NCI-H526 treated with DMSO at 0.1 percent for 48 hours (cell line): ENCODE measurements around the gene RNF212.

ENCODE experiments used
- DNase-seq: peaks from one replicate; lab custom pipeline; 2025; lab: John Stamatoyannopoulos, UW

The RNF212 gene

GRCh38 chr4:1090465-1091440 is 22.6 kb downstream of the RNF212 start:
- DNase-seq = no peak

GRCh38 chr4:1090036-1090435 is 23.3 kb downstream of the RNF212 start:
- no peak for DNase-seq

DNA sequence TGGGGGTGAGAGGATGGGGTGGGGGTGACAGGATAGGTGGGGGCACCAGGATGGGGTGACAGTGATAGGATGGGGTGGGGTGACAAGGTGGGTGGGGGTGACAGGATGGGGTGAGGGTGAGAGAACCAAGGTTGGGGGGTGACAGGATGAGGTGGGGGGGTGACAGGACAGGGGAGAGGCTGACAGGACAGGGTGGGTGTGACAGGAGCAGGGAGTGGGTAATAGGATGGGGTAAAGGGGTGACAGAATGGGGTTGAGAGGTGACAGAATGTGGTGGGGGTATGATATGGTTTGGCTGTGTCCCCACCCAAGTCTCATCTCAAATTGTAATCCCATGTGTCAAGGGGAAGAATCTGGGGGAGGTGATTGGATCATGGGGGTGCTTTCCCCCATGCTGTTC is 26.0 kb downstream of the RNF212 start:
- no peak for DNase-seq

GRCh38 chr4:1086011-1086410 is 27.4 kb downstream of the RNF212 start:
- no peak for DNase-seq

GRCh38 chr4:1085404-1085799 is 28.0 kb downstream of the RNF212 start:
- no peak for DNase-seq

DNA sequence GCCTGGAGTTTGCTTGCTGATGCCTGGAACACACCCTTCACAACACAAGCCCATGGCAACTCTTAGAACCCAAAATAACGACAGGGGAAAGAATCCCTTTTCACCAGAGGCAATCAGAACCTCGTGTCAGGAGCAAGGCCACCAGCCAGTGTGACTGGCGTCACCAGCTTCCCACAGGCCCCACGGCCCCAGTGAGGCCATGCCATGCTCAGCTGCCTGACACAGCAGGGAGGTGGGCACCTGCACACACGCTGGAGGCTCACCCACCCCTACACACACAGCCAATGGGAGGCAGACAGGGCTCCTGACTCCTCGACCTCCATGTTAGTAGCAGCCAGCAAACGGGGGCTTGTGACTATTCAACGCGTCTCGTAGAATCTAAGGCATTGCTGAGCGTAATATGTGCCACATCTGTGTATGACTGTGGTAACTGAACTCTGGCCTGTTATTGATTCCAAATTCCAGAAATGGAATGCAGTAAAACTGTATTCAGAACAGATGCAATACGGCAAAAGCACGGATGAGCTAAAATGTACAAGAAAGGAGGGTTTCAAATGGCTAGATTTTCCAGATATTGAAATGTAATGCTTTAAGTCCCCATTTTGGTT is 28.5 kb downstream of the RNF212 start:
- no peak for DNase-seq

GRCh38 chr4:1084394-1084793 is 29.0 kb downstream of the RNF212 start:
- DNase-seq = no peak

DNA sequence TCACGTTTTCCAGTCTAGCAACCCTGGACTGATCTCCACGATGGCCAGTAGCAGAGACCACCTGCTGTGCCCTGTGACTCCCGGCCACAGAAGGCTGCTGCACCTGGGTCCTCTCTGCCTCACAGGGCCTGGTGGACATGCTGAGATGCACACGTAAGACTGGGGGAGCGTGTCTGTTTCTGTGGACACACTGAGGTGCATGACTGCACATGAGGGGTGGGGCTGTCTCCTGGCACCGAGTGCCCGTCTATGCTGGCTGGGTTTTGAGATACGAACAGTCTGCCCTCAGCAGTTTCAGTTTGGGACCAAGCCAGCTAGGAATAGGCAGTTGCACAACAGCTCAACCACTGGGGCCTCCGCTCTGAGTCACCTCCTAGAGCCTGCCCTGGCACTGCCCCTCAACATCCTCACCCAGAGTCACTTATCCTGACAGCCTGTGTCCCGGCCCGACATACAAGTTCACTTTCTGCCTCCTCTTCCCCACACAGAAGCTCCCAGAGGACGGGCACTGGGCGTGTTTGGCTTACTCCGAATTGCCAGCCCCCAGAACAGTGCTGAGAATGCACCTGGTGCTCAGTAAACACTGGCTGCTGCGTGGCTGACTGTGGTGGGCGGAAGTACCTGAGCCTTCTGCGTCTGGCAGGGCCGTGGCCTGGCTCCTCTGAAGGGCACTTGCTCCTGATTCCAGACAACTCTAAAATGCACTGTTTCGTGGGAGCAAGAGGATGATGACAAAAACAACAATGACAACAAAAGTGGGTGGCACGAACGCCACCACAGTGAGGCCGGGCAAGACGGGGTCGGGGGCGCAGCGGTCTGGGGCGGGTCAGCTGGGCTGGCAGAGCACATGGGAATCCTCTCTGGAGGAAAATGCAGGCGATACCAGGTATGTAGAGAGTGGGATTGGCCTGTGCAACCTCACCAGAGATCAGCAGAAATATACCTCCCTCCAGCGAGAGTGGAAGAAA is 30.9 kb downstream of the RNF212 start:
- no peak for DNase-seq

DNA sequence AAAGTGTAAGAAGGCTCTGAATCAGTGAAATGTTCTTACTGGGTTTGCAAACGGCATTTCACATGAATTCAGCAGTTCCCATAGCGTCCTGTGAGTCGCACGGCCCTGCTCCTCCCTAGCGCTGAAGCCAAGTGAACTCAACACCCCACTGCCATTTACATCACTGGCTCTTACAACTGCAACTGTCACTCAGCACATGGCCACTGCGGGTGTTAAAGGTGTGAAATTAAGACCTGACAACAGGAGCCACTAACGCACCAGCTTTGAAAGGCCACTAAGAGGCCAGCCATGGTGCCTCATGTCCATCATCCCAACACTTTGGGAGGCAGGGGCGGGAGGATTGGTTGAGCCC is 31.7 kb downstream of the RNF212 start:
- no peak for DNase-seq

GRCh38 chr4:1080961-1081688 is 32.2 kb downstream of the RNF212 start:
- no peak for DNase-seq

- DNase-seq = no peak
Observed at GRCh38 chr4:1080432-1080831, 32.9 kb downstream of the RNF212 start.

- DNase-seq = no peak
Observed at GRCh38 chr4:1079711-1080265, 33.6 kb downstream of the RNF212 start.

- DNase-seq = no peak
Observed at GRCh38 chr4:1078490-1078889, 34.9 kb downstream of the RNF212 start.

- no peak for DNase-seq
Observed at GRCh38 chr4:1077711-1078477, 35.5 kb downstream of the RNF212 start.

DNA sequence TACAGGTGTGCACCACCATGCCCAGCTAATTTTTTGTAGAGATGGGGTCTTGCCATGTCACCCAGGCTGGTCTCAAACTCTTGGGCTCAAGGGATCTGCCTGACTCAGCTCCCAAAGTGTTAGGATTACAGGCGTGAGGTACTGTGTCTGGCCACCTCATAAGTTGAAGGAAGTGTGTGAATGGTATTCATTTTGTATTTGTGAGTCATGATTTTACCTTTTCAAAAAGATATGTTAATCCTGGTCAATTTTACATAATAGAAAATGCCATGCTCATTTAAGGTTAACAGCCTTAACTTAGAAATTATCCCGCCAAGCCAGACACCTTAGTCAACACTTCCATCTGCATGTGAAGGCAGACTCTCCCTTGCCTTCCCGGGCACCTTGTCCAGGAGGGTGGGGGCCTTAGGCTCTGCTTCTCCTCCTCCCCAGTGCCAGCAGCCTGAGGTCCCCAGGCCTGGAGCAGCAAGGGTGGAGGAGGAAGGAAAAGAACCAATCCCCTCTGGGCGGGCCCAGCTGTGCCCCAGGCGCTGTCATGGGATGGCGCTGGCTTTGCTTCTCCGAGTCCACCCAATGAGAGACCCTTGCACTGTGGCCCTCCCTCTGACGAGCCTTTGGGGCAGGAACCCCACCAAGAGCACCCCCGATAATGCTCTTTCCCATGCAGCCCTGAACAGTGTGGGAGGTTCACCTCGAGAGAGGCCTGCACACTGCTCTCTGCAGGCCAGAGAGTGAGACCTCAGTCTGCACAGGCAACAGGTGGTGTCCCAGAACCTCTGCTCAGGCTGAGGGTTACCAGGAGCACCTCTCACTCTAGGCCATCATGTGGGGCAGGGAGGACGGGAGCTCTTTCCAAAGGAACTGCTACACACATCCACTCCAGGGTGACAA is 37.3 kb downstream of the RNF212 start:
- DNase-seq = no peak

DNA sequence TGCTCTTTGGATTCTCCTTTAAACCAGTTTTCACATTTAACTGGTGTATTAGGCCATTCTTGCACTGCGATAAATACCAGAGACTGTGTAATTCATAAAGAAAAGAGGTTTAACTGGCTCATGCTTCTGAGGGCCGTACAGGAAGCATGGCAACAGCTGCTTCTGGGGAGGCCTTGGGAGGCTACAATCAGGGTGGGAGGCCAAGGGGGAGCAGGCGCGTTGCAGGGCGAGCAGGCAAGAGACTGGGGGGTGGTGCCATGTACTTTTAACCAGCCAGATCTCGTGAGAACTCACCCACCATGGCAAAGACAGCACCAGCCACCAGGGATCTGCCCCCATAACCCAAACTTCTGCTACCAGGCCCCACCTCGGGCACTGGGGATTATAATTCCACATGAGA is 38.1 kb downstream of the RNF212 start:
- DNase-seq = no peak

DNA sequence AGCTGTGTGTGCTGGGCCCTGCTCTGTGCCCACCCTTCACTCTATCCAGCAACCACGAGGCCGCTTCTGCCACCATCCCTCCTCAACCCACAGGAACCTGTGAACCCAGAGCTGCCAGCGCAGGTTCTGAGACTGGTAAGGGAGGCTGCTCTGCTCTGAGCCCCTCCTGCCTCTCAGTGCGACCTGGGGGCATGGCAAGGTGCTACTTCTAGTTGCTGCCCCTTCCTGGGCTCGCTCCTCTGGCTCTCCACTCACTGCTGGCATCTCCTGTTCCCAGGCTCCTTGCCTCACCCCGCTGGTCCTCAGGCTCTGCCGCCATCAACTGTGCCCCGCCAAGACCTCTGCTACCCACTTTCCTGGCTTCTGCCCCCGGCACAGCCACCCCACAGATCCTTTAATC is 39.3 kb downstream of the RNF212 start:
- DNase-seq = no peak

DNA sequence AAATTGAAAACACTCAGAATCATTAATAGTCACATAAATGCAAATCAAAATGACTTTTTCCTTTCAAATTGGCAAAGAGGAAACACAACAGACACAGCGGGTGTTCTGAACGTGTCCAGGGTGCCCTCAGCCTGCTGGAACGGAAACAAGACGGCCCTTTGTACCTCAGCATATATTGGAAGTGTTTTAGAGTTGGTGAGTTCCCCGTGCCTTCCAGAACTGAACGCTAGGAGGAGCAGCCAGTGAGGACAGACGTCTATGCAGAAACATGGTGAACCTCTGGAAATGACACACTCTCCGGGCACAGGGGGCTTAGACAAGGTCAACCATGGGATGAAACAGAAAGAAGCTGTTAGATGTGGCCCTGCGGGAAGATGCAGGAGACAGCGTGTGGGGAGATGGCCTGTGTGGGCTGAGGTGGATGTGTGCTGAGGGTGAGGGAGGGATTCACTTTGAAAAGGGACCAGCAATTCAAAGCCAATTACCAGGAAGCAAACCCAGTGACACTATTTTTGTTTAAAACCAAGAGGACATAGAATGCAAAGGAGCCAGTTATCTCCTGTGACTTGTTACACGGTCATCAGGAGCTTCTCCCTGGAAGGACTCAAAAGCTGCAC is 40.4 kb downstream of the RNF212 start:
- DNase-seq = peak; percentile 54

GRCh38 chr4:1069394-1069793 is 44.0 kb downstream of the RNF212 start:
- no peak for DNase-seq
